HAP-1 (cell line): ENCODE data around the gene BAG3.
"Not testable (repeated sequence)": the region's sequence is repeated elsewhere in the genome, so short reads cannot be mapped to it uniquely, and the experiment has no call there.

Experiments used
- DNase-seq, 2 experiments: peaks; one replicate each; pipeline ENCODE4 v3.0.0-alpha.2; 2016 to 2020; ENCODE audit warnings: low spot score in 2 of 2
- H3K27me3 ChIP-seq: fragments of 250-450 bp; sonication (Bioruptor Pico); 2 replicates; pipeline ENCODE4 v1.5.1; 2020; ENCODE audit warnings: low read depth, mild to moderate bottlenecking, moderate library complexity
- H3K36me3 ChIP-seq: fragments of 250-450 bp; sonication (Bioruptor Pico); replicated peaks from 2 replicates; pipeline ENCODE4 v1.5.1; 2020; ENCODE audit warnings: mild to moderate bottlenecking
- H3K4me1 ChIP-seq: fragments of 250-450 bp; sonication (Bioruptor Pico); 2 replicates; pipeline ENCODE4 v1.5.1; 2020; ENCODE audit warnings: mild to moderate bottlenecking
- H3K4me3 ChIP-seq: fragments of 250-450 bp; sonication (Bioruptor Pico); 2 replicates; pipeline ENCODE4 v1.5.1; 2020; ENCODE audit warnings: mild to moderate bottlenecking, moderate library complexity
- H3K9me3 ChIP-seq: fragments of 250-450 bp; sonication (Bioruptor Pico); 2 replicates; pipeline ENCODE4 v1.5.1; 2020; ENCODE audit warnings: mild to moderate bottlenecking, moderate library complexity
- in situ Hi-C: fragments of 300-500 bp; cut with MboI; formaldehyde crosslinking; loops from 3 replicates; pipeline ENCODE4 v1.14.3; 2020; ENCODE audit warnings: low sequenced_read_pairs, inconsistent platforms, mixed read lengths

BAG3 gene

GRCh38 chr10:119650692-119651513 is at the start of gene BAG3:
Gene BAG3, plus strand, starts transcription at chr10:119651380. Its CDS starts 296 bp downstream, at chr10:119651676.
- H3K27me3 ChIP-seq: no peaks in the 10 kb centered on the region
- no peaks in the 10 kb centered on the region for H3K9me3 ChIP-seq
- in situ Hi-C loops: no loop called here
- peak within 1 kb of the TSS; percentile 66 for H3K4me3 ChIP-seq
- DNase-seq: peak; percentile 68 to 90
- H3K4me1 ChIP-seq: peaks cover 14% of the 10 kb centered on the region
- peaks cover 11% of the 10 kb centered on the region for H3K36me3 ChIP-seq

GRCh38 chr10:119602241-119603095 is 48.7 kb upstream of the BAG3 start:
- Histone ChIP-seq H3K9me3 (no peaks in the 10 kb centered on the region), H3K4me3 (no peak overlapping the region), H3K36me3 (no peaks in the 10 kb centered on the region), H3K4me1 (peaks cover 3% of the 10 kb centered on the region), H3K27me3 (no peaks in the 10 kb centered on the region)
- in situ Hi-C loops: no loop called here
- DNase-seq: peak in 1 of 2 experiments; percentile 66

GRCh38 chr10:119604468-119604867 is 46.7 kb upstream of the BAG3 start:
- in situ Hi-C loops: no loop called here
- H3K9me3 ChIP-seq: no peaks in the 10 kb centered on the region
- H3K4me1 ChIP-seq: no peaks in the 10 kb centered on the region
- no peaks in the 10 kb centered on the region for H3K27me3 ChIP-seq
- DNase-seq: no peak
- no peaks in the 10 kb centered on the region for H3K36me3 ChIP-seq
- no peak overlapping the region for H3K4me3 ChIP-seq

- DNase-seq: peak; percentile 11 to 65
- H3K4me3 ChIP-seq: no peak overlapping the region
- no peaks in the 10 kb centered on the region for H3K4me1 ChIP-seq
- 0 out of 2 replicates have a peak, but pooled peaks cover 5% of the 10 kb centered on the region for H3K9me3 ChIP-seq
- H3K36me3 ChIP-seq: no peaks in the 10 kb centered on the region
- in situ Hi-C loops: no loop called here
- H3K27me3 ChIP-seq: no peaks in the 10 kb centered on the region
Observed at GRCh38 chr10:119608316-119609155, 42.6 kb upstream of the BAG3 start.

GRCh38 chr10:119609516-119609915 is 41.7 kb upstream of the BAG3 start:
- Histone ChIP-seq H3K27me3 (no peaks in the 10 kb centered on the region), H3K4me3 (no peak overlapping the region), H3K36me3 (no peaks in the 10 kb centered on the region), H3K4me1 (no peaks in the 10 kb centered on the region), H3K9me3 (0 out of 2 replicates have a peak, but pooled peaks cover 5% of the 10 kb centered on the region)
- in situ Hi-C loops: no loop called here
- DNase-seq: no peak

- in situ Hi-C loops: no loop called here
- no peaks in the 10 kb centered on the region for H3K27me3 ChIP-seq
- no peak for DNase-seq
- no peaks in the 10 kb centered on the region for H3K36me3 ChIP-seq
- H3K4me3 ChIP-seq: no peak overlapping the region
- H3K4me1 ChIP-seq: no peaks in the 10 kb centered on the region
- 0 out of 2 replicates have a peak, but pooled peaks cover 5% of the 10 kb centered on the region for H3K9me3 ChIP-seq
Observed at GRCh38 chr10:119611433-119611832, 39.7 kb upstream of the BAG3 start.

- DNase-seq: no peak
- Histone ChIP-seq H3K4me3 (no peak overlapping the region), H3K27me3 (no peaks in the 10 kb centered on the region), H3K36me3 (no peaks in the 10 kb centered on the region), H3K9me3 (0 out of 2 replicates have a peak, but pooled peaks cover 5% of the 10 kb centered on the region), H3K4me1 (no peaks in the 10 kb centered on the region)
- in situ Hi-C loops: no loop called here
Observed at GRCh38 chr10:119613741-119614140, 37.4 kb upstream of the BAG3 start.

- no peak overlapping the region for H3K4me3 ChIP-seq
- H3K27me3 ChIP-seq: no peaks in the 10 kb centered on the region
- no peak for DNase-seq
- no peaks in the 10 kb centered on the region for H3K36me3 ChIP-seq
- in situ Hi-C loops: no loop called here
- H3K4me1 ChIP-seq: no peaks in the 10 kb centered on the region
- 0 out of 2 replicates have a peak, but pooled peaks cover 5% of the 10 kb centered on the region for H3K9me3 ChIP-seq
Observed at GRCh38 chr10:119614686-119615085, 36.5 kb upstream of the BAG3 start.

GRCh38 chr10:119616882-119617570 is 34.2 kb upstream of the BAG3 start:
- Histone ChIP-seq H3K27me3 (no peaks in the 10 kb centered on the region), H3K4me1 (peaks cover 9% of the 10 kb centered on the region), H3K36me3 (no peaks in the 10 kb centered on the region), H3K4me3 (no peak overlapping the region), H3K9me3 (no peaks in the 10 kb centered on the region)
- no peak for DNase-seq
- in situ Hi-C loops: no loop called here

- Histone ChIP-seq H3K9me3 (no peaks in the 10 kb centered on the region), H3K27me3 (no peaks in the 10 kb centered on the region), H3K4me3 (no peak overlapping the region), H3K4me1 (peaks cover 9% of the 10 kb centered on the region), H3K36me3 (no peaks in the 10 kb centered on the region)
- in situ Hi-C loops: no loop called here
- no peak for DNase-seq
Observed at GRCh38 chr10:119619215-119619614, 32.0 kb upstream of the BAG3 start.

GRCh38 chr10:119619811-119620210 is 31.4 kb upstream of the BAG3 start:
- H3K4me1 ChIP-seq, H3K27me3 ChIP-seq, H3K36me3 ChIP-seq, in situ Hi-C loops, H3K4me3 ChIP-seq, DNase-seq, H3K9me3 ChIP-seq: not testable (repeated sequence)

GRCh38 chr10:119620241-119621077 is 30.7 kb upstream of the BAG3 start:
- no peaks in the 10 kb centered on the region for H3K36me3 ChIP-seq
- peak in 1 of 2 experiments; percentile 22 for DNase-seq
- no peaks in the 10 kb centered on the region for H3K9me3 ChIP-seq
- H3K4me1 ChIP-seq: peaks cover 9% of the 10 kb centered on the region
- H3K27me3 ChIP-seq: no peaks in the 10 kb centered on the region
- in situ Hi-C loops: no loop called here
- no peak overlapping the region for H3K4me3 ChIP-seq
